Amniotic stem cell (primary cell): Measurements from ENCODE around the gene ANKFN1.

Experiments used
- DNase-seq: peaks from one replicate; lab custom pipeline; 2025; lab: John Stamatoyannopoulos, UW

ANKFN1 gene

DNA sequence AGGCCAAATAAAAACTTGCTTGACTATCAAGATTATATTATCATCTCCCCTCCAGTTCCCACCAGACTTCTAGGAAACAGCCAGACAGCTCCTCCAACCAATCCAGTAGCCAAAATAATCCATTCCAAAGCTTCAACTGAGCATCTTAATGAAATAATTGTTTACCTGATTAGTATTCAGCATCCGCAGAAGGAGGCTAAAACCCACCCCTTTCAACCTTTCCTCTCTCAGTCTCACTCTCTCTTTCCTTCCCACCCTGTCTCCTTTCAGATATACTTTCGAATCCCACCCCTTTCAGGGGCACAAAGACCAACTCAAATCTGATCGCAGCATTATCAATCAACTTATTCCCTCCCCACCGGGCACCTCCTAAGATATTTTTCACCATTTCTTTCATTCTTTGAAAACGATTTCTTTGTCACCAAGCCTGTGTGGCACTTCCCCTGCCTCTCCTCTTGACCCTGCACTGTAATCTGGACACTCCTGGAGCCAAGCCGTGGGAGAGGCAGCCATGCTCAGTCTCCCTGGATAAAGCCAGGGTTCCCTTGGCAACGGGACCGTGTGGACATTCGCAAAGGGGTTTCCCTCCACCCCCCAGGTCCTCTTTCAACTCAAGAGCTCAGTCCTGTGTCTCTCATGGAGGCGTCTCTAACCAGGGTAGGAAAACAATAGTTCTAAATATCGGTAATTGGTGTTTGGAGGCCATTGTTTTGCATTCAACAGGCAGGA is at the start of gene ANKFN1:
ANKFN1 (plus strand) TSS at position 602 of the 729 bp plus-strand sequence. CDS start 59,193 bp downstream, outside the sequence.
- no peak for DNase-seq

DNA sequence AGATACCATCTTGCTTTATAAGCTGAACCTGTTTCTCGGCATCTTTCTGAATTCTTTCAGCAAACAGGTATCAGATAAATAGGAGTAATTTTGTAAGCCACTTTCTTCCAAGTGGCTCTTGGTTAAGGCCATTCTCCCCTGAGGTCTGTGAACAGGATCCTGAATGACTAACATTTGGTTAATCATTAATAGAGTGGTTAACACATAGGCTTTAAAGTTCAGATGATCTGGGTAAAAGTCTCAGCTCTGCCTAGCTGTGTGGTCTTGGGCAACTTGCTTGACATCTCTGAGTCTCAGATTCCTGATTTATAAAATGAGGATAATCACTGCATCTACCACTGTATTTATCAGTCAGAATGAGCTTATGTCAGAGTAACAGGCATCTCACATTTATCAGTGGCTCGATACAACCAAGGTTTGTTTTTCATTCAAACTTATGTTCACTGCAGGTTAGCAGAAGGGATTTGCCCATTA is 44.4 kb upstream of the ANKFN1 start:
- no peak for DNase-seq

DNA sequence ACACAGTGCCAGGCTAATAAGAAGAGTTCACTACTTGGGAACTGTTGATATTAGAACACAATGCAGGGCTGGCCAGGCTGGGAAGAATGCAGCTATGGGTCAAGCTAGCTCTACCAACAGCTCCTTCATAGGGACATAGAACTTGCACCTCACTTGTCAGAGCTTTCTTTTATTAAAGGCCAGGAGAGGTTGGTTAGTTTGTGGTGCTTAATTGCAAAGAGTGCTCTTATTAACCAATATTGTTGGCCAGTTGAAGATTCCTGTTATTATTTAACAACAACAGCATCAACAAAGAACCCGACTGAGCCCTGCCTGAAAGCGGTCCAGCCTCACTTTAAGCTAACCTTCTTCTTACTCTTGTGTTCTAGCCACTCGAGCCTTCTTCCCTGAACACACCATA is 43.4 kb upstream of the ANKFN1 start:
- DNase-seq, result no peak

DNA sequence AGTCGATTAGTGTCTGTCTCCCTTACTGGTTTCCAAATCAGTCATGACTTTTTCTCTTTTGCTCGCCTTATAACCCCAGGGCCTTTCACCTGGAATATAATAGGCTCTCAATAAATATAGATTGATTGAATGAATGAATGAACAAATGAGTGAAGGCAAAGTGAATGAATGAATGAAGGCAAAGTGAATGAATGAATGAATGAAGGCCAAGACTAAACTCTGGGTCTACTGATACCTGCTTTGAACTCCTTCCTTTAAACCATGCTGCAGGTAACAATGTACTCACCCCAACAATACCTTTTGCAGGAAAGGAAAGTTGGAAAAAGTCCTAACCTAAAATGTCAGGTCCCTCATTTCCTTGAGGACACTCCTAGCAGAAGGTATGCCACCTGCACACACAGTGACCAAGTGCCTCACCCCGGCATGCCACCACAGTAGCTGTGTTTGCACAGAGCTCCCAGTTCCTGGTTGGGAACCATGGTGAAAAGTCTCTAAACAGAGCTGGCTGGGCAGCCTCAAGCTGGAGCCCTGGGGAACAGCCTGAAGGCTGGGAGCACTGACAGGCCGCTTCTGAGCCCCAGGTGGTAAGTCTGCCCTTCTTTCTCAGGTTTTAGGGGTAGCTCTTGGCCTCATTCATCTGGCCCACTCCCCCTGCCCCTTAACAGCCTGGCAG is 42.7 kb upstream of the ANKFN1 start:
- no peak for DNase-seq

GRCh38 chr17:56111706-56112485 is 41.4 kb upstream of the ANKFN1 start:
- no peak for DNase-seq

GRCh38 chr17:56113486-56113885 is 39.8 kb upstream of the ANKFN1 start:
- no peak for DNase-seq

- DNase-seq, result no peak
Measured at GRCh38 chr17:56114469-56114868, 38.8 kb upstream of the ANKFN1 start.

GRCh38 chr17:56119191-56119590 is 34.1 kb upstream of the ANKFN1 start:
- no peak for DNase-seq

- no peak for DNase-seq
Measured at GRCh38 chr17:56119936-56120335, 33.3 kb upstream of the ANKFN1 start.

DNA sequence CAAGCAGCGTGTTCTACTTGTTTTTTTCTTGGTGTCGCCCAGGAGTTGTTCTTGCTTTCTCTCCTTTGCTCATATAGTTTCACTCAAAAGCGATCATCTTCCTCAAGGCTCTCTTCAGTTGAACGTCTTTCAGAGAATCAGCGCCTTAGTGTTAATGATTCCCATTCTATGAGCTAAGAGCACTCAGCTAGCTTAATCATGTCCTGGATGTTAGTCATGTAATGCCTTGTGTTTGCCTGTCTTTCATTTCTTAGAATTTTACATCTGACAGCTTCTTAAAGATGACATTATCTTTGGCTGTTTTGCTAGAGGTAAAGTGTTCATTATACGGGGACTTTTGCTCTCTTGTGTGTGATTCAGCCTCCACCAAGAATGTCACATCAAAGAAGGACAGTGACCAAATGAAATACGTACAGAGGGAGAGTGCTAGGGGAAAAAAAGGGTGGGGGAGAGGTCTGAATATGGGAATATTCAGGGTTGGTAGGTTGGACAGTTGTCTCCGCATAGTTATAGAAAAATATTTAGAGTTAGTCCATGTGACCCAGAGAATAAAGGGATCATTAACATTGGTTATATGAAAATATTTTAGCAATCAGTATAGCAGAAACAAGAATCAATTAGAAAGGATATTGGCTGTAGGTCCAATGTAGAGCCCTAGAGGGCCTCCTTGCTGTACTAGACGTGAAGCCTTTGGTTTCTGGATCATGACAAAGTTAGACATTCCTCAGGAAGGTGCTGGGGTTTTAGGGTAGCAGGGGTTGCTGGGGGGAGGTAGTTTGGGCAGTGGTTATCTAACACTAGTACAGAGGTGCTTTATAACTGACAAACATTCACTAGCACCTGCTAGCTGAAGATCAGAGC is 31.9 kb upstream of the ANKFN1 start:
- no peak for DNase-seq

- peak; percentile 57 for DNase-seq
Measured at GRCh38 chr17:56125830-56126819, 27.1 kb upstream of the ANKFN1 start.

- DNase-seq, result no peak
Measured at GRCh38 chr17:56130026-56130425, 23.2 kb upstream of the ANKFN1 start.

GRCh38 chr17:56130631-56131030 is 22.6 kb upstream of the ANKFN1 start:
- no peak for DNase-seq

GRCh38 chr17:56131431-56131830 is 21.8 kb upstream of the ANKFN1 start:
- no peak for DNase-seq

DNA sequence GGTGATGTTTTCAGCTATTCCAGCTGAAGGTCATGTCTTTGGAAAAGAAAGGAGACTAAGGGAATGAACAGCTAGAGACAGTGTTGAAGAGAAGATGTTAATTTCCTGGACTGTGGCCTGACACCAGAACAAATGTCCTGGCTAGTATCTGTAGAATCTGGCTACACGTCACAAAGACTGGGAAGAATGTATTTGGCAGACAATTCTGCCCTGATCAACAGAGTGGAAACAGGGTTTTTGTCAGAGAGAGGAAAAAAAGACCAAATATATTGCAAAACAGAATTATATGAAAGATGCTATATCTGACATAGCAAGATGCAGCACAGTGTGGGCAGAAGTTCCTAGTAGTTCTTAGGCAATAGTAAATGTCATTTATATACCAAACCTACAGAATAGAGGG is 17.0 kb upstream of the ANKFN1 start:
- DNase-seq, result no peak

GRCh38 chr17:56141046-56141839 is 12.0 kb upstream of the ANKFN1 start:
- DNase-seq, result no peak

DNA sequence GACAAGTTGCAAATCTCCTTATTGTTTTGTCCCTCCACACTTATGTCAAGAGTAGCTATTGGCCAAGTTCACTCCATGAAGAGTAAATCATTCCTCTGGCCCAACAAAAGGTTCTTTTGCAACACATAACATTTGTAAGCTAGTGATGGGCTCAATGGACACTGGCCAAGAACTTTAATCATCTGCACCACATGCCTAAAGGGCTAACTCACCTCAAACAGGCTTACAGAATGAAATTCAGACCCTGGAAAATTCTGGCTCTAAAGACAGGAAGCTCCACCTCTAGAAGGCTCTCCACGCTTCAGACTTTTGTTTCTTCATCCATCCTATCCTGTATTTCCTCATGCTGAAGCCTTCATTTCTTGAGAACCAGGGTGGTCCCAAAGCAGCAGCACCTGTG is 10.9 kb upstream of the ANKFN1 start:
- peak; percentile 49 for DNase-seq

DNA sequence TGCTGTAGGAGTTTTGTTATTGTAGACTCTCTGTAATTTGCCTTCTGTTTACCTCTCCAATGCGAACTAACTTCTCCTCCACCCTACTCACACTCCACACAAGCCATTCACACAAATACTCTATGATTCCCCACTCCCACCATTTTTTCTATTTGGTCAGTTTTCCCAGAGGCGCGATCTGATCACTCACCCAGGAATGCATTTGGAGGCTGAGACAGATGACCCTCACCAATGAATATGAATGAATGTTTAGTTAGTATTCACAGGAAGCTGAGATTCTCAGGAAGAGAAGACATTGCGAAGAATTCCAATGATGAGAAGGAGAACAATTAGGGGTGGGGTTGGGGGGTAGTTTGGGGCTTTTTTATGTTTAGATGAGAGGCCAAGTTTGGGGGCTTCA is 10.5 kb upstream of the ANKFN1 start:
- no peak for DNase-seq

- DNase-seq, result no peak
Measured at GRCh38 chr17:56144223-56144622, 9.1 kb upstream of the ANKFN1 start.

- DNase-seq, result no peak
Measured at GRCh38 chr17:56146534-56146933, 6.7 kb upstream of the ANKFN1 start.
